HG02798 (cell line): ENCODE results near the gene ADPRHL1.
"Not testable (repeated sequence)": the region's sequence is repeated elsewhere in the genome, so short reads cannot be mapped to it uniquely, and the experiment has no call there.

ENCODE experiments used
- ATAC-seq: cut with Tn5 transposase; IDR thresholded peaks from one replicate; pipeline ENCODE4 v1.9.1; 2021; ENCODE audit warnings: mild to moderate bottlenecking; ENCODE audit not compliant: unreplicated experiment, poor library complexity

The ADPRHL1 gene

GRCh38 chr13:113458253-113459065, 5.2 kb upstream of the ADPRHL1 start:
- no peak for ATAC-seq

DNA sequence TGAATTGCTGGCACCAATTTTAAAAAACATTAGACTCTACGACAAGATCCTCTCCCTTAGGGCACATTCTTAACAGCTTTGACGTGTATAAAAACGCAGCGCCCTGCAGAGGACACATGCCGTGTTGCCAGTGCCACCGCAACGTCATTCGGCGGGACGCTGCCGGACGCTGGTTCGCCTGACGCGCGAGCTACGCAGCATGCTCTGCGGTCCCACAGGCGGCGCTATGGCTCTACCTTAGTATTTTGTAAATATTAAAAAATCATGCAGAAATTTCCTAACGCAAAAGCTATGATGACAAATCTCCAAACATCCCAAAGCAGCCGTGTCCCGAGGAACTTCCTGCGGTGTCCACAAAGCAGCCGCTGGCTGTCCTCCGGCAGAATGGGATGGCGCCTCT, 4.2 kb upstream of the ADPRHL1 start:
- ATAC-seq: no peak

DNA sequence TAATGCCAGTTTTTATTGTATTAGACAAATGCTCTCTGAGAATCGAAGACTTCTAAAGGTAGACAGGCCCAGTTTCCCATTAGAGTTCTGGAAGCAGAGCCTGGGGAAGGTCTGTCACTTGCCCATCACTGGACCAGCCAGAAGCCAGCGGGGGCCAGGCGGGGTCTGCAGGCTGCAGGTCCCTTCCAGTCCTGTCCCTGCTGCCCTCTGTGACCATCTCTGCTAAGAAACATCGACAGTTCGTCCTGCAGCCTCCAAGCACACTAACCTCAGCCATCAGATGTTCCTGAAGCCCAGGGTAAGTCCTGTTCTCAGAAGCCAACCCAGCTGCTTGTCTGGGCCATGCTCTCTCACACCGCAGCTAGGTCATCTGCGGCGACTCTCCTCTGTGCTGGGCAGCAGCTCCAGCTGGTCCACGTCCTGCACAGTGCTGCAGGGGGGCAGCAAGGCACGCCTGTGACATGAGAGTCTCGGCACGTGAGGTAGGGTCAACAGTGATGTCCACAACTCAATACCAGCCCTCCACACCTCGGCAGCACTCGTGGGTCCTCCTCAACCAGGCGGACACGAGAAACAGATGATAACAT, 2.9 kb upstream of the ADPRHL1 start:
- no peak for ATAC-seq

DNA sequence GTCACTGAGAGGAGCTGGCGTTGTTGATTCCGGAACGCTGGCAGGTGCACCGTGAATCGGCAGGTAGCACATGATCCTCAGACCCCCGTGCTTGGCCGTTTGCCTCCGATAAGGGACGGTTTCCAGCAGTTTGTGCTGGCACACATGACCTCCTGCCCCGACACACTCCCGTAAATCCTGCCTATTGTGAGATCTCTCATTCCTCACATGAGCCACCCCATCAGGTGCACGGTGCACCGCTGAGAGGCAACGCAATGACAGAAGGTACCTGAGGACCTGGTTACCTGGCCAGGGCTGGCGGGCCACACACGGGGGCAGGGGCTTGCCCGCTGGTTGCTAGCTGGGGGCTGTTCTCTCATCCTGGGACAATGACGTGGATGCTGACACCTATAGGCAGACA, 2.1 kb upstream of the ADPRHL1 start:
- ATAC-seq: no peak

GRCh38 chr13:113454936-113455335, 1.6 kb upstream of the ADPRHL1 start:
- ATAC-seq: no peak

- no peak for ATAC-seq
Measured at GRCh38 chr13:113452466-113452865, 822 bp downstream of the ADPRHL1 start.

- no peak for ATAC-seq
Measured at GRCh38 chr13:113451951-113452421, 1.3 kb downstream of the ADPRHL1 start.

GRCh38 chr13:113450861-113451620, 2.2 kb downstream of the ADPRHL1 start:
- not testable (repeated sequence) for ATAC-seq

DNA sequence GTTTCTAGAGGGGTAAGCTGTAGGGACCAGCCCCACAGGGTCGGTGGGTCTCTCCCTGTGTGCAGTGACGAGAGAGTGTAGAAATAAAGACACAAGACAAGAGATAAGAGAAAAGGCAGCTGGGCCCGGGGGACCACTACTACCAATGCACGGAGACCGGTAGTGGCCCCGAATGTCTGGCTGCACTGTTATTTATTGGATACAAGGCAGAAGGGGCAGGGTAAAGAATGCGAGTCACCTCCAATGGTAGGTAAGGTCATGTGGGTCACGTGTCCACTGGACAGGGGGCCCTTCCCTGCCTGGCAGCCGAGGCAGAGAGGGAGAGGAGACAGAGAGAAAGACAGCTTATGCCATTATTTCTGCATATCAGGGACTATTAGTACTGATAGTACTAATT, 2.9 kb downstream of the ADPRHL1 start:
- ATAC-seq: not testable (repeated sequence)

GRCh38 chr13:113449693-113450347, 3.5 kb downstream of the ADPRHL1 start:
- no peak for ATAC-seq

- ATAC-seq: no peak
Measured at GRCh38 chr13:113448885-113449692, 4.2 kb downstream of the ADPRHL1 start.

GRCh38 chr13:113448545-113448884, 4.8 kb downstream of the ADPRHL1 start:
- no peak for ATAC-seq

DNA sequence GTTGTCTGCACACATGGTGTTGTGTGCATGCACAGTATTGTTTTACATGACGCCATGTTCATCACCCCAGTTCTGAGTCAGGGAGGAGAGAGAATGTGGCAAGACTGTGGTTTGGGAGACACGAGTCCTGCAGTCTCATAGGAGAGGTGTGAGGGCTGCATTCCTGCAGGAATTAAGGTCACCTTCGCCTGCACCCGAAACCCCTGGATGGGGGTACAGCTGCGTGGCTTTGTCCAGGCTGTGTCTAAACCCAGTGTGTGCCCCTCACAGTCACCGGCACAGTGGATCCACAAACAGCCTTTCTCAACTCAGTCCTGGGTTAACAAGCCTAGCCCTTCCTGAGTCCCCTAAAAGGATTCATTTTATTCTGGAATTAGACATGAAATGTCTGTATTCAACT, 5.7 kb downstream of the ADPRHL1 start:
- no peak for ATAC-seq

DNA sequence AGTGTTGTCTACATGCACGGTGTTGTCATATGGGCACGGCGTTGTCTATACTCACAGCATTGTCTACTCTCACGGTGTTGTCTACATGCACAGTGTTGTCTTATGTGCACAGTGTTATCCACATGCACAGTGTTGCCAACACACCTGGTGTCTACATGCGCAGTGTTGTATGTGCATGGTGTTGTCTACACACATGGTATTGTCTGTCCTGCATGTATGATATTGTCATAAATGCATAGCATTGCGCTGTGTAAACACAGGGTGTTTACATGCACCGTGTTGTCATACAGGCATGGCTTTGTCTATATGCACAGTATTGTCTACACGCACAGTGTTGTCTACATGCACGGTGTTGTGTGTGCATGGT, 6.8 kb downstream of the ADPRHL1 start:
- ATAC-seq: no peak

DNA sequence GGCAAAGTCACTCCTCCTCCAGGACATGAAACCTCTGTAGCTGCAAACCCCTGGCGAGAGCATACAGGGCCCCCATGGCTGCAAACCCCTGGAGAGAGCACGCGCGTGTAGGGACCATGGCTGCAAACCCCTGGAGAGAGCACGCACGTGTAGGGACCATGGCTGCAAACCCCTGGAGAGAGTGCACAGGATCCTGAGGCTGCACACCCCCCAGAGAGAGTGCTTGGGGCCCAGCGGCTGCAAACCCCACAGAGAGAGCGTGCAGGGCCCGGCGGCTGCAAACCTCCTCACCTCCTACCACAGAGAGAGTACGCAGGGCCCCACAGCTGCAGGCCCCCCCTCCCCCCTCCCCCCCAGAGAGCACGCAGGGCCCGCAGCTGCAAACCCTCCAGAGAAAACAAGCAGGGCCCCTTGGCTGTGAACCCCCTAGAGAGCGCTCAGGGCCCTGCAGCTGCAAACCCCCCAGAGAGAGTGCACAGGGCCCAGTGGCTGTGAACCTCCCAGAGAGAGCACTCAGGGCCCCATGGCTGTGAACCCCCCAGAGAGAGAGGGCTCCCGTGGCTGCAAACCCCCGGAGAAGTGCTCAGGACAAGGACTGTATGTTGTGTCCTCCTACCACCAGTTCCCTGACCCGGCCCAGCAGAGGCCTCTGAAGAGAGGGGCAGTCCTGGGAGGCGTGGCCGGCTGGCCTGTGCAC, 7.3 kb downstream of the ADPRHL1 start:
- ATAC-seq: peak; percentile 75

GRCh38 chr13:113443991-113444390, 9.3 kb downstream of the ADPRHL1 start:
- ATAC-seq: no peak

GRCh38 chr13:113442985-113443362, 10.3 kb downstream of the ADPRHL1 start:
- ATAC-seq: no peak

GRCh38 chr13:113442354-113442984, 10.8 kb downstream of the ADPRHL1 start:
- no peak for ATAC-seq

- ATAC-seq: no peak
Measured at GRCh38 chr13:113441661-113442060, 11.6 kb downstream of the ADPRHL1 start.
